Activated CD4-positive, CD25-positive, alpha-beta regulatory T cell treated with anti-CD3 and anti-CD28 coated beads, Interleukin-2, amount 50 U/mL, for 72 hours (primary cell): Measurements from ENCODE around the gene MS4A8.
"Not testable (repeated sequence)": the region's sequence is repeated elsewhere in the genome, so short reads cannot be mapped to it uniquely, and the experiment has no call there.

Experiments used
- DNase-seq: peaks from one replicate; pipeline ENCODE4 v3.0.0; 2021

MS4A8 gene

DNA sequence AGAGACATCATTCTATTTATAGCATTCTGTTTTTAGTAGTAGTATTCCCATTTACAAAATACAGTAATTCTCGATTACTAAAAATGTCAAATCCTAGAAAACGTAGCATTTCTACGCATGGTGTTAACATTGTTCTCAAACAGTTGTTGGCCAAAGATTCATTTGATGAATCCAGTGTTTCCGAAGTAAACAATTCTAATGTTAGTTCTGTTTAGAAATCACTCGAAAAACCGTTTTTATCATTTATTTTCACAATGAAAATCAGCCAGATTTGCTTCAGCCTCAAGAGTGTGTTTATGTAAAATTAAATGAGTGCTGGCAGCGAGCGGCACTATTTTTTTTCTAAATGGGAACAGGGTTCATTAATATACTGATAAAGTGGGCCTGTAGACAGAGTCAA lies 32.2 kb downstream of the MS4A8 start:
- no peak for DNase-seq

DNA sequence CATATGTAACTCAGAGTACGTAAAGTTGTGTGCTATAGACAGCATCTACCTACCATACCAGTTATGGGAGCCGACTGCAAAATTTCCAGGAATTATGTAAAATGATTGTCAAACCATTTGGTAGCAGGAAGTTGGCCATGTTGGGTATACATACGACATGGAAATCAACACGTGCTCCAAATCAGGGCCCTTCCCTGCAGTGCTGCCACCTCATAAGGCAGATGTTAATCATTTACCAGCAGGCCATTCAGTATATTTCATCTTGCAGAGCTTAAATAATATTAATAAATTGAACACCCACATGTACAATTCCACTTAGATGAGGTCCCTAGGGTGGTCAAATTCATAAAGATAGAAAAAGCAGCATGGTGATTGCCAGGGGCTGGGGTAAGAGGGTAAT lies 34.9 kb downstream of the MS4A8 start:
- DNase-seq, result no peak

DNA sequence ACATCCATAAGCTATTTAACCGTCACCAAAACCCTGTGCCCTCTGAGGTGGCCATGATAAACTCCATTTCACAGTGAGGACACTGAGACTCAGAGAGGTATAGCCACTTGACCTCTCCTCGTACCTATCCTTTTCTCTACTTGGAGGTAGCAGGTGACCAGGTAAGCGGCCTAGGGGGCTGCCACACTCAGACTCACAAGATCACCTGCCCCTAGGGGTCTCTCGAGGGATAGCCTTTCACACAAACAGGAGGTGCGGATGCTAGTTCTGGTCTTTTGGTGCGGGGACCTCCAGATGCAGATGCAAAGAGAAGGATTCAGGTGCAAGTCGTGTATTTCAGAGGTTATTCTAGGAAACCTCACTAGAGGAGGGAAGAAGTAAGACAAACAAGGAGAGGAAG lies 39.7 kb downstream of the MS4A8 start:
- no peak for DNase-seq

- no peak for DNase-seq
Measured at GRCh38 chr11:60740573-60740972, 41.2 kb downstream of the MS4A8 start.

DNA sequence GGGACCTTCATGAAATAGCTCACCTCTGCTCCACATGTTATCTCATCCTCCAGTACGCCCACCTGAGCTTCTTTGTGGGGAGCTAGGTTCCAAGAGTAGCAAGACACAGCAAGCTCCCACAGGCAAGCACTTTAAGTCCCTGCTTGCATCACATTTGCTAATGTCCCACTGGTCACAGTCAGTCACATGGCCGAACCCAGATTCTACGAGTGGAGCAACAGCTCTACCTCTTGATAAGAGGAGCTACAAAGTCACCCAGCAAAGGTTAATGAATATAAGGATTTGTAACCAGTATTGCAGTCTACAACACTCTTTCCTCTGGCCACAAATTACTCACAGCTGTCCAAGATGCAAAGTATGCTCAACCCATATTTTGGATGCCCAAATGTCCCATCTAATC lies 42.0 kb downstream of the MS4A8 start:
- DNase-seq, result no peak

GRCh38 chr11:60743058-60743457 lies 43.6 kb downstream of the MS4A8 start:
- DNase-seq, result no peak

DNA sequence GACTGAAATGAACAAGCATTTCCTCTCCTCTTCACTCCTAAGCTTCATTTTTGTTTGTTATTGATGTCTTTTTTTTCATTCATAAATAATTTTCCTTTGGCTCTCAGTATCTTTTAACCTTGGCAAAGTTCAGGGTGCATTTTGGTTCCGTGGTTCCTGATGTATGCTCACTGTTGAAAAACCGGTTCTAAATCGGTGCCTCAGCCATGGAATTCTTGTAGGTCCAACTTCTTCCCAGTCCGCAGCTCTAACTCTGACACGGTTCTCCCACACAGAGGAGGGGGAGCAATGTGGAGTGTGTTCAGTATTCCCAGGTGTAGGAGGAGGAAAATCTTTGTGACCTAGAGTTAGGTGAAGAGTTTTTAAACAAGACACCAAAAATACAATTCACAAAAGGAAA lies 44.7 kb downstream of the MS4A8 start:
- DNase-seq, result no peak

GRCh38 chr11:60747359-60747873 lies 48.0 kb downstream of the MS4A8 start:
- DNase-seq, result no peak

DNA sequence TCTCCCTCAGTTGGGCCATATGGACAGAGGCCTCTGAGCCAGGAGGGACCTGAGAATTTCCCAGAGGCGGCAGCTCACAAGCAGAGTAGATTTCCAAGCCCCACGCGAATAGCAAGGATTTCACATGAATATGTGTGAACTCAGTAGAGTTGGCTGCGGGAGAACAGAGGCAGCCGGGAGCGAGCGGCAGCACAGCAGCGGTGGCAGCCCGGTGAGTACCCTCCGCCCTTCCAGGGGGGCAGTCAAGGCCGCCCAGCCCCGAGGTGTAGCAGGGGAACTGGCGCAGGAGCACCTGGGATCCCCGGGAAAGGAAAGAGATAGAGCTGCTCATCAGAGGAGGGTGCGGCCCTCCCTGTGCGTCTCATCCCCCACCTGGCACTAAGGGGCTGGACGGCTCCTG lies 48.8 kb downstream of the MS4A8 start:
- no peak for DNase-seq

- DNase-seq, result no peak
Measured at GRCh38 chr11:60748821-60749220, 49.4 kb downstream of the MS4A8 start.

DNA sequence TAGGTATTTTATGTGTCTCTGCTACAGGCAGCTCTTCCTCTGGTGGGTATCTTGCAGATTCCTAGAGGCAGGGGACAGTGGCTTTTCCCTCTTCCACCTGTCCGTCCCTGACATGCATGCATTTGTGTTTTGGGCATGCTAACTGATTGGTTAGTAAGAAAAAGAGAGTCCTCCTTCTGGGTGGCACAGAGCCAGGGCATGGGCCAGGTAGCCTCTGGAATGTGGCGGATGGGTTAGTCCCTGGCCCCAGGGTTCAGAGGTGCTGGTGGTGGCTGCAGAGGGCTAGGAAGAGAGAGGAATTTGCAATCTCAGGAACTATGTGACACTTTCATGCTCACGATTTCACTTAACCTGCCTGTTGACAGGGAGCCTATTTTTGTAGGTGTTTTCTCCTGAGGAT lies 51.5 kb downstream of the MS4A8 start:
- DNase-seq, result no peak

DNA sequence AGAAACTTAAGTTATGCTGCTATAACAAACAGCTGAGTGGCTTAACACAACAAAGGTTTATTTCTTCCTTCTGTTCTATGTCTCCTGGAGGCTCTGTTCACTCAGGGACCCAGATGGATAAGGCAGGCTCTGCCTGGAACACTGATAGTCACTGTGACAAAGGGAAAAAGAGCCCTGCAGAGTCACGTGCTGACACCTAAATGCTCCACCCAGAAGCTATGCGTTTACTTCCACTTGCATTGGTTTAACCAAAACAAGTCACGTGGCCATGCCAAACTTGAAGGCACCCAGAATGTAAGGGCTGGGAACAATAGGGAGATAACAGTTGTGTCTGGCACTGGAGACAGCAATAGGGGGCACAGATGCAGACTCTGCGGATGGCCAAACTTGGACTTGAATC lies 53.9 kb downstream of the MS4A8 start:
- no peak for DNase-seq

DNA sequence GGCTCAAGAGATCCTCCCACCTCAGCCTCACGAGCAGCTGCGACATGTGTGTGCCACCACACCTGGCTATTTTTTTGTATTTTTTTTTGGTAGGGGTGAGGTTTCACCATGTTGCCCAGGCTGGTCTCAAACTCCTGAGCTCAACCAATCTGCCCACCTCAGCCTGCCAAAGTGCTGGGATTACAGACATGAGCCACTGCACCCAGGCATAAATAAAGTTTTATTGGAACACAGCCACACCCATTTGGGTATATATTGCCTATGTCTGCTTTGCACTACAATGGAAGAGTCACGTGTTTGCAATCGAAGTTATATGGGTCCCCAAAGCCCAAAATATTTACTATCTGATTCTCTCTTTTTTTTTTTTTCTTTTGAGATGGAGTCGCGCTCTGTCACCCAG lies 55.5 kb downstream of the MS4A8 start:
- no peak for DNase-seq

DNA sequence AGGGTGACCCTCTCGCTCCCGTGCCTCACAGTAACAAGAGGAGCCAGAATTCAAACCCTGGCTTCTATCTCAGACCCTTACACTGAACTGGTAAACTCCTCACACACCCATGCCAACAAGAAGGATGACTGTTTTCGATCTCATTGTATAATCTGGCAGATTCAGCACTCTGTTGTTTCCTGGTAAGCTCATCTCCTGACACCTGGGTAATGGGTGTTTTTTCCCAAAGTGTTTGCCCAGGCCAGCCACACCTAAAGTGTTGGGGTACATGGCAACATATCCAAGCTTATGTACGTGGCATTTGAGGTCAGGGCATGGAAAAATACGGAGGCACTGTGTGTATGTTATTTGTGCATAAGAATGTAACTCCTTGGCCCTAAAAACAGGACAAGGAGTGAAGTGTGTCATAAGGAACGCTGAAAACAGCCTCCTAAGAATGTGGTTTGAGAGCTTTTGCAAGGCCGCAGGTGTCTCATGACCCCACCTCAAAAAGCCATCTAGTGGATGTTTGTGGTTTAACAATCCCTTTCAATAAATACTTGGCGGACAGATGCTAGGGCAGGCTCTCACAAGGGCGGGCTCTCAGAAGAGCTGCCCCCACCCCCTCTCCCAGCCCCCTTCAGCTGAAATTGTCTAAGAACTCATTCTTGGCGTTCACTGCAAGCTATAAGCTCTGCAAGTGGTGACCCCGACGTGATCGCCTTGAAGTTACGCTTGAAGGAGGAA lies 57.1 kb downstream of the MS4A8 start, which contains the start of gene MS4A15:
MS4A15 (plus strand) TSS at position 561 of the 726 bp plus-strand sequence. CDS start 6,867 bp downstream, outside the sequence.
- no peak for DNase-seq

DNA sequence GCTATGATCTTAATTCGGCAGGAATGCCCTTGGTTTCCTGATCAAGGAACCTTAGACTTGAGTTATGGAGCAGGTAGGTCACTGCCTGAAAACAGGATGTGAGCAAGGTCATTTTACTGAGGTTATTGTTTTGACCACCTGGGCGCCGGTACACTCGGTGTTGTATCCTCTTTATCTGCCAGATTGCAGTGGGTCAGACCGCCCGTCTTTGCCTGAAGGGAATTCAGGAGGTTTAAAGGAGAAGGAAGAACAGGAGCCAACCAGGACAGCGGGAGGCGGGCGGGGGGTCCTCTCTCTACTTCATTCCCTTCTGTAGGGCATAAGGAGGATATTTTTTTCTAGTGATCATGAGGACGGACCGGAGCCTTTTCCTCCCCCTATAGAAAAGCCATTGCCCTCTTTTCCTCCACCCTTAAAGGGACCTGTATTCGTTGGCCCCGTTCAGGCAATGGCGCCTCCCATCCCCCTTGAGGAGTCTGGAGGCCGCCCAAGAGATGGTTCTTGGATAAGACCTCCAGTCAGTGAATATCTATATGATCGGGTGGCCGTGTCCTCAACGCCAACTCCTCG lies 57.9 kb downstream of the MS4A8 start:
- no peak for DNase-seq

- not testable (repeated sequence) for DNase-seq
Measured at GRCh38 chr11:60758671-60759070, 59.3 kb downstream of the MS4A8 start.

- DNase-seq, result not testable (repeated sequence)
Measured at GRCh38 chr11:60759438-60760225, 60.2 kb downstream of the MS4A8 start.

DNA sequence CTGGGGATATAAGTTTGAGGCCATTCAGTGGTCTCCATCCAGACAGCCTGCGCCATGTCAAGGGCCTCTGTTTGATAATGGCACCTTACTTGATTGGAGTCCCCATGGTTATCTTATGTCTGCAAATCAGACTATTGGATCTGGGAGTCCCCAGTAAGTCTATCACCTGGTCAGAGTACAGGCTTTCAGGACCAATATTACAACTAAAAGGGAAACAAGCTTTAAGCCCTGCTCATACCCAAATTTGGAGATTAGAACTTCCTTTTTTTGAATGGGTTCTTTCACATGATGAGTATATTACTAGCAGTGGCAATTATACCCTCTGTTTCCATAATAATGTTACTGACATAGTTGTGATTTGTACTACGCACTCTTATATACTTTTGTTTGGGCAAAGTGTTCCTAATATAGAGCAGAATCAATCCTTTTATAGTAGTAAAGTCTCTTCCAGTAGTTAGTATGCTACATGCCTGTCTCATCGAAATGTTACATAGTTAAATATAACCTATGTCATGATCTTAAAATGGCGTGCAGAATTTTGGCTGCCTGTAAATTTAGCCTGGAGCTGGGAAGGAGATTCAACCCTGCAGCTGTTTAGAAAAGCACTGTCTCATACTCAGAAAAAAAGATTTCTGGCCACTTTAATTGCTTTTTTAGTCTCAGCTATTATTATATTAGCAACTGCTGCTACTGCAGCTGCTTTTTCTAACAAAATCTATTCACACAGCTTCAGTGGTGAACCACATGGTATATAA lies 62.2 kb downstream of the MS4A8 start:
- no peak for DNase-seq

GRCh38 chr11:60762851-60763691 lies 63.7 kb downstream of the MS4A8 start:
- no peak for DNase-seq

DNA sequence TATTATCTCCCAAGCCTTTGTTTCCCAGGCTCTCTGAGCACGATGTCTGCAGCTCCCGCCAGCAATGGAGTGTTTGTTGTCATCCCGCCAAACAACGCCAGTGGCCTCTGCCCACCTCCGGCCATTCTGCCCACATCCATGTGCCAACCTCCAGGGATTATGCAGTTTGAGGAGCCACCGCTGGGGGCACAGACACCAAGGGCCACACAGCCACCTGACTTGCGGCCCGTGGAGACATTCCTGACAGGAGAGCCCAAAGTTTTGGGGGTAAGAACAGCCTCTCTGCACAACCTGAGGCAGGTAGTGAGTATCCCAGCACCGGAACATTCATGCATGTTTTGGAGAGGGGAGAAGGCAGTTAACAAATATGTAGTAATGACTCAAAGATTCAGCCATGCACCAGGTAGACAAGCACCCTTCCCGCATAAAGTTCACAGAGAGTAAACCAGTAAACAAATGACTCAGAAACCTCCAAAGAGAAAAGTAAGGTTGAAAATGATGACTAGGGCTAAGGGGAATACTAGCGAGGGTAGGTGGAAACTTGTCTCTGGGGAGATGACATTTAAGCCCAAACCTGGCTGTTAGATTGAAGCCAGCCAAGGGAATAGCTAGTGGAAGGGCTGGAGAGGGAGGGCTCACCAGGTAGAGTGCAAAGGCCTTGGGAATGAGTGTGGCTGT lies 64.4 kb downstream of the MS4A8 start:
- DNase-seq, result no peak

DNA sequence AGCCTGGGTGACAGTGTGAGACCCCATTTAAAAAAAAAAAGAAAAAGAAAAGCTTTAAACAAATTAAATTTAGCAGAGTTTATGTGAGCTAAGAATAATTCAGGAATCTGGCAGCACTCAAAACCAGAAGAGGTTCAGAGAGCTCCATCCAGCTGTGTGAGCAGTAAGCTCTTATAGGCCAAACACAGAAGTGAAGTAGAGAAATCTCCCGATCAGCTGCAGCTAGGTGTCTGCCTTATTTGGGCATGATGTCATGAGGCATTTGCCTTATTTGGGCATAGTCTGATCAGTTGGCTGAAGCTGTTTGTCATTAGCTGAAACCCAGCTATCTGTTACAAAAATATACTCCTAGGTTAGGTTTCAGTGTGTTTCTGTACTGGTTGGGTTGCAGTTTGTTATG lies 65.5 kb downstream of the MS4A8 start:
- no peak for DNase-seq

DNA sequence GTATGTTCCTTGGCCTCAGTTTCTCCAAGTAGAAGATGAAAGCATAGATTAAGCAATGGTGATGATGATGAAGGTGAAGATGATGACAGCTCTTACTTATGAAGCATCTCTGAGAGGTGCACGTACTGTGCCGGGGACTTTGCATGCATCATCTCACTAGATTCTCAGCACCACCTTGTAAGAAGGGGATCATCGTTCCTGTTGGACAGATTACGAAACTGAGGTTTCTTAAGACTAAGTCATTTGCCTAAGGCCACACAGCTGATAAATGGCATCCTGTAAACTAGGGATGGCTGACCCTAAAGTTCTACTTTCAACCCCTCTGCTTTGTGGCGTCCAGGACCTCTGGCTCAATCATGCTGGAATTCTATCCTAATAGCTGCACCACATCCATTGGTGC lies 65.9 kb downstream of the MS4A8 start:
- no peak for DNase-seq
